Esophagus squamous epithelium (tissue), 4 donors: ENCODE measurements around the gene SUSD2.

Experiments used
- CTCF ChIP-seq, 6 experiments: fragments of 450-650 bp in 4 of 6; fragments of 200-600 bp in 2 of 6; sonication (generic) in 2 of 6; IDR thresholded peaks; one replicate each; pipeline ENCODE4 v1.5.1; 2016 to 2019; ENCODE audit warnings: antibody characterized with exemption in 6 of 6, mild to moderate bottlenecking in 4 of 6, moderate library complexity in 4 of 6
- POLR2A ChIP-seq, 4 donors: fragments of 450-650 bp; IDR thresholded peaks; one replicate each; pipeline ENCODE4 v1.6.1; 2017; ENCODE audit warnings: antibody characterized with exemption in 4 of 4, mild to moderate bottlenecking in 4 of 4, moderate library complexity in 3 of 4

GRCh38 chr22:24146194-24146616, 35.1 kb upstream of the SUSD2 start:
- TF ChIP-seq CTCF (IDR thresholded peaks at IDR 0.05) (no peak), POLR2A (IDR thresholded peaks at IDR 0.05) (no peak)
